Tibial nerve (tissue), 4 donors: ENCODE results near the gene TAS2R16. TPM values are rescaled to one million over a fixed set of nuclear protein-coding genes. Genes with fewer than 3 reads are reported as not detected.
A peak's percentile ranks its signal among the peaks of the same experiment; 100 is the strongest.

Source experiments
- DNase-seq, 2 donors: peaks; one replicate each; pipeline ENCODE4 v3.0.0-alpha.2; 2019; ENCODE audit warnings: low spot score in 2 of 2
- H3K27ac ChIP-seq, 4 donors: fragments of 200-600 bp; sonication (generic) in 3 of 4; one replicate each; pipeline ENCODE4 v1.5.1; 2017 to 2019; ENCODE audit warnings: mild to moderate bottlenecking in 1 of 4
- H3K27me3 ChIP-seq, 2 donors: fragments of 200-600 bp; sonication (generic) in 1 of 2; one replicate each; pipeline versions ENCODE4 v1.5.1 to v1.6.0; 2017 to 2019
- H3K36me3 ChIP-seq, 3 donors: fragments of 200-600 bp; sonication (generic); one replicate each; pipeline ENCODE4 v1.5.1; 2018 to 2019
- H3K4me1 ChIP-seq, 4 donors: fragments of 200-600 bp; sonication (generic) in 3 of 4; one replicate each; pipeline ENCODE4 v1.5.1; 2017 to 2019
- H3K4me3 ChIP-seq, 4 donors: fragments of 200-600 bp; sonication (generic) in 3 of 4; one replicate each; pipeline ENCODE4 v1.5.1; 2017 to 2019; ENCODE audit warnings: mild to moderate bottlenecking in 1 of 4, moderate library complexity in 1 of 4
- H3K9me3 ChIP-seq, 4 donors: fragments of 200-600 bp; sonication (generic) in 3 of 4; one replicate each; pipeline ENCODE4 v1.5.1; 2017 to 2019
- EP300 ChIP-seq, 2 donors: sonication (generic); formaldehyde crosslinking; IDR thresholded peaks; one replicate each; pipeline ENCODE4 v1.6.1; 2017; ENCODE audit warnings: antibody characterized with exemption in 2 of 2, mild to moderate bottlenecking in 1 of 2
- POLR2A ChIP-seq, 2 donors: fragments of 450-650 bp; IDR thresholded peaks; one replicate each; pipeline ENCODE4 v1.6.1; 2017; ENCODE audit warnings: antibody characterized with exemption in 2 of 2, mild to moderate bottlenecking in 2 of 2, moderate library complexity in 2 of 2
- WGBS, 2 donors: methylation state at CpG; one replicate each; pipeline ENCODE4 v1.1.5; 2018; 5-methylcytosine and 5-hydroxymethylcytosine counted together
- total RNA-seq, 4 donors: library from RNA; depleted of rRNA; stranded (reverse); fragments of >200 nt; gene quantifications; one replicate each; pipeline ENCODE4 v1.1.0, GENCODE V29; 2016
- TF ChIP-seq, protein P1 (sequence below), 5 experiments: fragments of 200-600 bp in 3 of 5; fragments of 450-650 bp in 2 of 5; sonication (generic) in 3 of 5; IDR thresholded peaks; one replicate each; pipeline ENCODE4 v1.5.1; 2016 to 2019; ENCODE audit warnings: antibody characterized with exemption in 5 of 5, mild to moderate bottlenecking in 3 of 5, moderate library complexity in 2 of 5

TAS2R16 gene
- total RNA-seq, 4 donors from 2014 or later = not detected

DNA sequence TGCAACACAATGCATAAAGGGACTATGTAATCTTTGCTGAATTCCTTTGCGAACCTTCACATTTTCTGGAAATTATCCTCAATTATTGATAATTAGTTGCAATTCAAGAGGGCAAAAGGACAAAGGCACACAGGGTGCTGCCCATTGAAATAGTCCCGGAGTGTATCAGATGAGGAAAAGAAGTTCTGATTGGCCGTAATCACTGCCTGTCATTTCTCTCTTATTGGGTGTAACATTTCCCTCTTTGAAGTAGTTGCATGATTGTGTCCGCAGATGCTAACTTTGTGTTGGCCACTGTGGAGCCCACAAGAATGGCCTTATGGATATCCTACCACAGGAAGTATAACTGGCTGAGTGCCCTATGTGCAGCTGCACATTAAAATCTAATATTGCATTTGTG is 35.1 kb upstream of the TAS2R16 start:
- Histone ChIP-seq H3K27me3 (no peaks in the 10 kb centered on the region), H3K27ac (no peak overlapping the region), H3K9me3 (no peaks in the 10 kb centered on the region), H3K36me3 (no peaks in the 10 kb centered on the region), H3K4me1 (no peaks in the 10 kb centered on the region), H3K4me3 (no peak overlapping the region)
- 61 to 62% methylated on average over 4 of the region's 4 CpGs for whole genome bisulfite sequencing, 2 donors
- DNase-seq = no peak
- TF ChIP-seq EP300 (IDR thresholded peaks at IDR 0.05) (no peak), POLR2A (IDR thresholded peaks at IDR 0.05) (no peak)
- TF ChIP-seq, protein P1, sequence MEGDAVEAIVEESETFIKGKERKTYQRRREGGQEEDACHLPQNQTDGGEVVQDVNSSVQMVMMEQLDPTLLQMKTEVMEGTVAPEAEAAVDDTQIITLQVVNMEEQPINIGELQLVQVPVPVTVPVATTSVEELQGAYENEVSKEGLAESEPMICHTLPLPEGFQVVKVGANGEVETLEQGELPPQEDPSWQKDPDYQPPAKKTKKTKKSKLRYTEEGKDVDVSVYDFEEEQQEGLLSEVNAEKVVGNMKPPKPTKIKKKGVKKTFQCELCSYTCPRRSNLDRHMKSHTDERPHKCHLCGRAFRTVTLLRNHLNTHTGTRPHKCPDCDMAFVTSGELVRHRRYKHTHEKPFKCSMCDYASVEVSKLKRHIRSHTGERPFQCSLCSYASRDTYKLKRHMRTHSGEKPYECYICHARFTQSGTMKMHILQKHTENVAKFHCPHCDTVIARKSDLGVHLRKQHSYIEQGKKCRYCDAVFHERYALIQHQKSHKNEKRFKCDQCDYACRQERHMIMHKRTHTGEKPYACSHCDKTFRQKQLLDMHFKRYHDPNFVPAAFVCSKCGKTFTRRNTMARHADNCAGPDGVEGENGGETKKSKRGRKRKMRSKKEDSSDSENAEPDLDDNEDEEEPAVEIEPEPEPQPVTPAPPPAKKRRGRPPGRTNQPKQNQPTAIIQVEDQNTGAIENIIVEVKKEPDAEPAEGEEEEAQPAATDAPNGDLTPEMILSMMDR (IDR thresholded peaks at IDR 0.05) = no peak

DNA sequence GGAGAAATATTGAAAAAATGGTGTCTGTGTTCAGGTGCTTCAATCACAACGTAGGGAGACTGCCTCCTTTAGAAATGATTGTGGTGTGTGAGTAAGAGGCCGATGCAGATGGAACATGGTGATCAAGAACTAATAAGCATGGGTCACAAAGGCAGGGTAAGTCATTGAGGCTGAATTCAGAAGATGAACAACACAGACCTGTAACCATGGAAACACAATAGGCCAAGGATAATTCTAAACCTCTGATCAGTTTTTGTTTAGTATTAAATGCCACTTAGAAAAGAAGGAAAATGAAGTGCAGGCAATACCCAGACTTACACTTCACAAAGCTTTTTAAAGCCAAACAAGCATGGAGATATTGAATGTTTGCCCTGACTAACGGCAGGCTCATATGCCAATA is 32.8 kb upstream of the TAS2R16 start:
- no peak overlapping the region for H3K4me3 ChIP-seq
- no peak for DNase-seq
- H3K9me3 ChIP-seq = no peaks in the 10 kb centered on the region
- H3K4me1 ChIP-seq = no peaks in the 10 kb centered on the region
- no peaks in the 10 kb centered on the region for H3K27me3 ChIP-seq
- TF ChIP-seq EP300 (IDR thresholded peaks at IDR 0.05) (no peak), POLR2A (IDR thresholded peaks at IDR 0.05) (no peak)
- TF ChIP-seq, protein P1 (IDR thresholded peaks at IDR 0.05) = no peak
- 75 to 81% methylated on average over 3 of the region's 3 CpGs for WGBS, 2 donors
- no peaks in the 10 kb centered on the region for H3K36me3 ChIP-seq
- no peak overlapping the region for H3K27ac ChIP-seq

DNA sequence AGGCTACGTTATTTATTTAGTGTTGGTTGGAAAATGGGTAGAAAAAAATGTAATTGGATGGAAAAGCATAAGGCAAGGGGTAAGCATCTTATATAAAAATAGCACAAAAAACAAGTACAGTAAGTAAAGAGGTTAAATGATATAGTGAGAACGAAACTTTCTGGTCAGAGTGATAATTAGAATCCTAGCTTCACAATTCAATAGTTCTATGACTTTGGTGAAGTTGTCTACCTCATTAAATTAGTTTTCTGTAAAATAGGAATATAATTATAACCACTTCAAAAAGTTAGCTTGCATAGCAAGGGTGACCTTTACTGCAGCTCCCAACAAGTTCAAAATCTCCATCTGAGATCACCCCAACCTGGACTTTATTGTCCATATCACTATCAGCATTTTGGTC is 30.8 kb upstream of the TAS2R16 start:
- no peaks in the 10 kb centered on the region for H3K36me3 ChIP-seq
- peaks cover 0 to 15% (median 0%) of the 10 kb centered on the region in 4 donors for H3K9me3 ChIP-seq
- TF ChIP-seq, protein P1 (IDR thresholded peaks at IDR 0.05) = no peak
- TF ChIP-seq POLR2A (IDR thresholded peaks at IDR 0.05) (no peak), EP300 (IDR thresholded peaks at IDR 0.05) (no peak)
- no peaks in the 10 kb centered on the region for H3K4me1 ChIP-seq
- H3K27ac ChIP-seq = no peak overlapping the region
- no peaks in the 10 kb centered on the region for H3K27me3 ChIP-seq
- no peak overlapping the region for H3K4me3 ChIP-seq
- DNase-seq = no peak
- 84% methylated on average over 2 of the region's 2 CpGs for WGBS, 2 donors

DNA sequence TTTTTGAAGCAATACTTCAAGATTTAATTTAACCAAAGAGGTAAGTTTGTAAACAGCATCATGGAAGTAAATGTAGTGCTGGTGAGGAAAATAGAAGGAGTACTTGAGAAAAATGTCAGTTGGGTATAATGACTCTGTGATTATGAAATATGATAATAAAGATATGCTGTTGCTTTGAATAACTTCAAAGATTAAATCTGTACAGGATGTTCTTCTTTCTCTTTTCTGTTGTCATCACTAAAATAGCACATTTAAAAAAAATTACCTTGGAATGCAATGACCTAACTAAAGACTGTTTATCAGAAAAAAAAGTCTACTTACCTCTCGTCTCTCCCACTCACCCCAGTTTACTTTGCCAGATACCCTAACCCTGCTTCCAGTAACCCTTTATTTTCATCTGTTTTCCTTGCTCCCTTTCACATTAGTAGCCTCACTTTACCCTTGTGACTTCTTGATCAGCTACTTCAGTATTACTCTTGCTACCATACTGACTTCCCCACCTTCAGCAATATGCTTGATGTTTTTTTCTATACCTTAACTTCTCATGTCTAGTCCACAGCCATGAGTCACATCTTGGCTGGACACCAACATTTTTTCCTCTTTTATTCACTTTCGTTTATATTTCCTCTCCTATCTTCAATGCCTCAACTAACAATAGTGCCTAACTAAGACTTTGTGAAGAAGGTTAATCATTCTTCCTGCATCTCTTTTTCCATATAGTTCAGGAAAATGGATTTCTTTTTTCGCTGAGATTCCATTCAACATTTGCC is 29.7 kb upstream of the TAS2R16 start:
- Histone ChIP-seq H3K9me3 (peaks cover 0 to 18% (median 0%) of the 10 kb centered on the region in 4 donors), H3K27ac (peak overlapping the region in 1 of 4 donors; percentile 43), H3K27me3 (no peaks in the 10 kb centered on the region), H3K4me3 (no peak overlapping the region), H3K36me3 (no peaks in the 10 kb centered on the region), H3K4me1 (no peaks in the 10 kb centered on the region)
- no peak for DNase-seq
- TF ChIP-seq, protein P1 (IDR thresholded peaks at IDR 0.05) = no peak
- TF ChIP-seq POLR2A (IDR thresholded peaks at IDR 0.05) (no peak), EP300 (IDR thresholded peaks at IDR 0.05) (no peak)
- 54 to 55% methylated on average over 3 of the region's 3 CpGs for WGBS, 2 donors

DNA sequence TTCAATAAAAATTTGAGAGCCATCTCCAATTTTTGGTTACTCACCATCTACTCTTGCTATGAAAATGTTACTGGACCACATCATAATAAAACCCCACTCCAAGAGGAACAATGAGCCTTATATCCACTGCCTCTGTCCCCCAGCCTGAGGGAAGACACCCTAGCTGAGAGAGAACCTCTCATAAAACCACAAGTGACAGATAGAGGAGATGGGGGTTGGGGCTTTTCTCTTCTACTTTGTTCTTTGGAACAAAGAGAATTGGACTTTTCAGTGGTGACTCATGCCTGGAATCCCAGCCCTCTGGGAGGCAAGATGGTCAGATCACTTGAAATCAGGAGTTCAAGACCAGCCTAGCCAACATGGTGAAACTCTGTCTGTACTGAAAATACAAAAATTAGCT is 27.6 kb upstream of the TAS2R16 start:
- Histone ChIP-seq H3K9me3 (peaks cover 0 to 18% (median 1%) of the 10 kb centered on the region in 4 donors), H3K4me3 (no peak overlapping the region), H3K4me1 (no peaks in the 10 kb centered on the region), H3K27ac (no peak overlapping the region), H3K27me3 (no peaks in the 10 kb centered on the region), H3K36me3 (no peaks in the 10 kb centered on the region)
- TF ChIP-seq EP300 (IDR thresholded peaks at IDR 0.05) = no peak
- TF ChIP-seq POLR2A (IDR thresholded peaks at IDR 0.05) = no peak
- TF ChIP-seq, protein P1 (IDR thresholded peaks at IDR 0.05) = no peak
- no peak for DNase-seq
